DOHH2 (cell line): ENCODE results near the gene PGAM2.

Experiments used
- CTCF ChIP-seq: fragments of 200-600 bp; sonication (generic); IDR thresholded peaks from one replicate; pipeline ENCODE4 v1.5.1; 2014; ENCODE audit warnings: antibody characterized with exemption, mild to moderate bottlenecking, low read depth, low read length; ENCODE audit not compliant: poor library complexity, severe bottlenecking
- EZH2phosphoT487 ChIP-seq: fragments of 200-600 bp; sonication (generic); IDR thresholded peaks from 2 replicates; pipeline ENCODE4 v1.6.1; 2017; ENCODE audit warnings: borderline replicate concordance, mild to moderate bottlenecking, antibody characterized with exemption, low read length, moderate library complexity, mixed read lengths

GRCh38 chr7:44057849-44058758, 7.3 kb downstream of the PGAM2 start:
- TF ChIP-seq CTCF (peak; percentile 42), EZH2phosphoT487 (no peak)
